Chondrocyte (in vitro differentiated cells): ENCODE data around the gene HFE. TPM values are rescaled to one million over a fixed set of nuclear protein-coding genes. Genes with fewer than 3 reads are reported as not detected.

Source experiments
- DNase-seq: peaks from one replicate; pipeline ENCODE4 v3.0.0; 2021; ENCODE audit warnings: mixed read lengths, low spot score
- H3K27ac Mint-ChIP-seq: one replicate; pipeline ENCODE4 v1.8.0; 2021; ENCODE audit warnings: mild to moderate bottlenecking, moderate library complexity, mixed read lengths; ENCODE audit not compliant: unreplicated experiment
- H3K27me3 Mint-ChIP-seq: 2 replicates; pipeline ENCODE4 v1.8.0; 2021; ENCODE audit warnings: low read depth, mixed read lengths
- H3K36me3 Mint-ChIP-seq: 2 replicates; pipeline ENCODE4 v1.8.0; 2021; ENCODE audit warnings: low read depth, mixed read lengths
- H3K4me1 Mint-ChIP-seq: 2 replicates; pipeline ENCODE4 v1.8.0; 2021; ENCODE audit warnings: low read depth, mild to moderate bottlenecking, mixed read lengths
- H3K4me3 Mint-ChIP-seq: one replicate; pipeline ENCODE4 v1.8.0; 2021; ENCODE audit warnings: mild to moderate bottlenecking, moderate library complexity, mixed read lengths; ENCODE audit not compliant: unreplicated experiment
- H3K9me3 Mint-ChIP-seq: 2 replicates; pipeline ENCODE4 v1.8.0; 2021; ENCODE audit warnings: low read depth, mixed read lengths
- CTCF ChIP-seq: fragments of 200-600 bp; sonication (generic); IDR thresholded peaks from 2 replicates; pipeline ENCODE4 v1.5.0; 2021; ENCODE audit warnings: antibody characterized with exemption, mild to moderate bottlenecking, moderate library complexity
- total RNA-seq: library from RNA; stranded (reverse); gene quantifications from 3 replicates; pipeline ENCODE4 v1.2.1, GENCODE V29; 2021

The HFE gene
- total RNA-seq, 1 donor from 2014 or later: 6.1 TPM

- Mint-ChIP-seq H3K27me3 (no peaks in the 10 kb centered on the region), H3K4me1 (peaks cover 34% of the 10 kb centered on the region), H3K4me3 (peak overlapping the region; percentile 96), H3K36me3 (peaks cover 10% of the 10 kb centered on the region), H3K9me3 (no peaks in the 10 kb centered on the region), H3K27ac (peak overlapping the region; percentile 100)
- no peak for DNase-seq
- no peak for TF ChIP-seq CTCF
Measured at GRCh38 chr6:26126394-26127235, 39.4 kb downstream of the HFE start.

GRCh38 chr6:26128013-26128771, 41.0 kb downstream of the HFE start:
- Mint-ChIP-seq H3K27ac (no peak overlapping the region), H3K9me3 (no peaks in the 10 kb centered on the region), H3K4me1 (peaks cover 26% of the 10 kb centered on the region), H3K36me3 (peaks cover 13% of the 10 kb centered on the region), H3K27me3 (no peaks in the 10 kb centered on the region), H3K4me3 (no peak overlapping the region)
- no peak for DNase-seq
- TF ChIP-seq CTCF: no peak

GRCh38 chr6:26129656-26130055, 42.4 kb downstream of the HFE start:
- H3K27me3 Mint-ChIP-seq: no peaks in the 10 kb centered on the region
- peaks cover 26% of the 10 kb centered on the region for H3K4me1 Mint-ChIP-seq
- no peaks in the 10 kb centered on the region for H3K9me3 Mint-ChIP-seq
- no peak overlapping the region for H3K4me3 Mint-ChIP-seq
- no peak for DNase-seq
- peaks cover 17% of the 10 kb centered on the region for H3K36me3 Mint-ChIP-seq
- no peak overlapping the region for H3K27ac Mint-ChIP-seq
- TF ChIP-seq CTCF: no peak

- no peak for TF ChIP-seq CTCF
- Mint-ChIP-seq H3K27ac (no peak overlapping the region), H3K4me1 (peaks cover 26% of the 10 kb centered on the region), H3K27me3 (no peaks in the 10 kb centered on the region), H3K4me3 (no peak overlapping the region), H3K9me3 (no peaks in the 10 kb centered on the region), H3K36me3 (peaks cover 17% of the 10 kb centered on the region)
- DNase-seq: no peak
Measured at GRCh38 chr6:26130581-26131249, 43.5 kb downstream of the HFE start.

- Mint-ChIP-seq H3K27ac (peak overlapping the region; percentile 9), H3K4me1 (peaks cover 24% of the 10 kb centered on the region), H3K9me3 (no peaks in the 10 kb centered on the region), H3K4me3 (no peak overlapping the region), H3K36me3 (peaks cover 19% of the 10 kb centered on the region), H3K27me3 (no peaks in the 10 kb centered on the region)
- DNase-seq: no peak
- no peak for TF ChIP-seq CTCF
Measured at GRCh38 chr6:26131618-26132017, 44.4 kb downstream of the HFE start.
